ENCODE results near the gene NRTN.

NRTN gene

DNA sequence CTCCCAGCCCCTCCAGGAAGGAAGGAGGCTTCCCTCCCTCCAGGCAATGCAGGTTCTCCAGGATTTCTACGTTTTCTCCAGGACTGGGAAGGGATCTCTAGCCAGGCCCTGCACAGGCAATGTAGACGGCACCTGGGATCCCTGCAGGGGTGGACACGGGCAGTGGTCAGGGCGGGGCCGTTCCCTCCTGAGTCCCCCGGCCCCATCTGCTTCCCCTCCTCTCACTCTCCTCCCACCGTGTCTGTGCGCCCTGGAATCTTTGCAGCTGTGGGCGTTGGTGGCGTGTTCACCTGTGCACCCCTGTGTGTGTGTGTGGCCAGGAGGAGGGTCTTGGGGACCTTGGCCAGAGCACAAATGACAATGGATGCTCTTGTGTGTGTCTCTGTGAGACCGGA, 10.0 kb downstream of the NRTN start:
- Histone ChIP-seq H3K36me3 (no peaks in the 10 kb centered on the region), H3K4me3 (ENCODE audit: low read depth, low read length) (no peak overlapping the region), H3K9me3 (no peaks in the 10 kb centered on the region), H3K4me1 (no peaks in the 10 kb centered on the region), H3K27me3 (peaks cover 4% of the 10 kb centered on the region; the same call in 1 of the 2 replicates)
- DNase-seq = no peak
- TF ChIP-seq, protein P1, sequence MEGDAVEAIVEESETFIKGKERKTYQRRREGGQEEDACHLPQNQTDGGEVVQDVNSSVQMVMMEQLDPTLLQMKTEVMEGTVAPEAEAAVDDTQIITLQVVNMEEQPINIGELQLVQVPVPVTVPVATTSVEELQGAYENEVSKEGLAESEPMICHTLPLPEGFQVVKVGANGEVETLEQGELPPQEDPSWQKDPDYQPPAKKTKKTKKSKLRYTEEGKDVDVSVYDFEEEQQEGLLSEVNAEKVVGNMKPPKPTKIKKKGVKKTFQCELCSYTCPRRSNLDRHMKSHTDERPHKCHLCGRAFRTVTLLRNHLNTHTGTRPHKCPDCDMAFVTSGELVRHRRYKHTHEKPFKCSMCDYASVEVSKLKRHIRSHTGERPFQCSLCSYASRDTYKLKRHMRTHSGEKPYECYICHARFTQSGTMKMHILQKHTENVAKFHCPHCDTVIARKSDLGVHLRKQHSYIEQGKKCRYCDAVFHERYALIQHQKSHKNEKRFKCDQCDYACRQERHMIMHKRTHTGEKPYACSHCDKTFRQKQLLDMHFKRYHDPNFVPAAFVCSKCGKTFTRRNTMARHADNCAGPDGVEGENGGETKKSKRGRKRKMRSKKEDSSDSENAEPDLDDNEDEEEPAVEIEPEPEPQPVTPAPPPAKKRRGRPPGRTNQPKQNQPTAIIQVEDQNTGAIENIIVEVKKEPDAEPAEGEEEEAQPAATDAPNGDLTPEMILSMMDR (IDR thresholded peaks at IDR 0.05; ENCODE audit: low read depth, low read length) = no peak

DNA sequence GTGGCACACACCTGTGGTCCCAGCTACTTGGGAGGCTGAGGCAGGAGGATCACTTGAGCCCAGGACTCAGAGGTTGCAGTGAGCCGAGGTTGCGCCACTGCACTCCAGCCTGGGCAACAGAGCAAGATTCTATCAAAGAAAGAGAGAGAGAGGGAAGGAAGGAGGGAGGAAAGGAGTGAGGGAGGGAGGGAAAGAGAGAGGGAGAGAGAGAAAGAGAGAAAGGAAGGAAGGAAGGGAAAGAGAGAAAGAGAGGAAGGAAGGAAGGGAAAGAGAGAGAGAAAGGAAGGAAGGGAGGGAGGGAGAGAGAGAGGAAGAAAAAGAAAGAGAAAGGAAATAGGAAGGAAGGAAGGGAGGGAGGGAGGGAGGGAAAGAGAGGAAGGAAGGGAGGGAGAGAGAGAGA, 12.4 kb downstream of the NRTN start:
- H3K4me1 ChIP-seq = no peaks in the 10 kb centered on the region
- H3K27me3 ChIP-seq = peaks cover 4% of the 10 kb centered on the region; the same call in 1 of the 2 replicates
- H3K4me3 ChIP-seq (ENCODE audit: low read depth, low read length) = no peak overlapping the region
- TF ChIP-seq, protein P1 (IDR thresholded peaks at IDR 0.05; ENCODE audit: low read depth, low read length) = no peak
- no peaks in the 10 kb centered on the region for H3K36me3 ChIP-seq
- no peaks in the 10 kb centered on the region for H3K9me3 ChIP-seq
- no peak for DNase-seq

DNA sequence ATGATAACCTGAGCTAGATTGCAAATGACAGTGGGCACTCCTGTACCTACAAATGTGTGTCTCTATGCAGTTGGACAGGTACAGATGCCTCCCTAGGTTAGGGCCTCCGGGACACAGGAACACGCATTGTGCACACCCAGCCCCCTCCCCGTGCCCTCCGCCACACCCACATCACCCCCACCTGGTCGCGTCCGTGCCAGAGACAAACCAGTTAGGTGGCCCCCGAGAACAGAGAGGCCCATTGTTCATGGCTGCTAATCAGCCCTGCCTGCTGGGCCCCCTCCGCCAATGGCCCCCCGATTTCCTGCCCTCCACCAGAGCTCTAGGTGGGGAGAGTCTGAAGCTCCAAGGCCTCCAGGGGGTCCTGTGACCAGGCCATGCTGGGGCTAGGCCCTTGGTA, 13.7 kb downstream of the NRTN start:
- no peaks in the 10 kb centered on the region for H3K36me3 ChIP-seq
- peaks cover 4% of the 10 kb centered on the region; the same call in 1 of the 2 replicates for H3K27me3 ChIP-seq
- no peak for DNase-seq
- TF ChIP-seq, protein P1 (IDR thresholded peaks at IDR 0.05; ENCODE audit: low read depth, low read length) = no peak
- no peak overlapping the region for H3K4me3 ChIP-seq (ENCODE audit: low read depth, low read length)
- no peaks in the 10 kb centered on the region for H3K4me1 ChIP-seq
- H3K9me3 ChIP-seq = no peaks in the 10 kb centered on the region

DNA sequence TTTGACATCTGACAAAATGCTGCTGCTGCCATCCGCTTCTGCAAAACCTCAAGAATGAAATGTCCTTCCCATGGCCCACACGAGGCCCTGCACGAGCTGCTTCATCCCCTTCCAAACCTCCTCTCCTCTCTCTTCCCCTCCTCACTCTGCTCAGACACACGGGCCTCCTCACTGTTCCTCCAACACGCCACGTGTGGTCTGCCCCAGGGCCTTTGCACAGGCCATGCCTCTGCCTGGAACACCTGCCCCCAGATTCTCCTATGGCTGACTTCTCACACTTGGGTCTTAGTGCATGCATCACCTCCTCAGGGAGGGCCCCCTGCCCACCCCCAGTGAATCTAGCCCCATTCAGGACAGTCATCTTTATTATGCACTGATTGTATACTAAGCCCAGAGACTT, 15.9 kb downstream of the NRTN start:
- no peak for DNase-seq
- Histone ChIP-seq H3K9me3 (no peaks in the 10 kb centered on the region), H3K4me3 (ENCODE audit: low read depth, low read length) (no peak overlapping the region)

DNA sequence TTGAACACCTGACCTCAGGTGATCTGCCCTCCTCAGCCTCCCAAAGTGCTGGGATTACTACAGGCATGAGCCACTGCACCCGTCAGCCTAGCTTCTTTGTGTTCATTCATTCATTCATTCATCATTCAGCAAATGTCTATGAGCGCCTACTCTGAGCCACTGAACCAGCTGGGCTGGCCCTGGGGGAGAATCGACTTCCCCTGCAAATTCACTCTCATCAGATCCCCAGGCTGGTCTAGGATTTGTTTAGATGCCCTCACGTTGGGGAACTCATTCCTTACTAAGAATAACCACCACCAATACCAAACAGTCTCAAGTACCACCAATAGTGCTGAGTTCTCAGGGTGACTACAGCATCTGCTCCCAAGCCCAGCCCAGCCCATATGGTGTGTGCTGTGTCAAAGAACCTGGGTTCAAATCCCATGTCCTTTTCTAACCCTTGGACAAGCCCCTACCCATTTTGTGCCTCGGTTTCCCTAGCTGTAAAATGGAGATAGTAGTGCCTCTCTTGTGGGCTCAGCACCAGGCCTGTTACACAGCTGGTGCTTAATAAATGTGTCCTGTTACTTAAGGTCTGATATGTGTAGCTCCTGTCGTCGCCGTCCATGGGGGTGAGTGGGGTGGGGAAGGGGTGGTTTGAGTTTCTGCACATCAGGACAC, 16.8 kb downstream of the NRTN start:
- TF ChIP-seq, protein P1 (IDR thresholded peaks at IDR 0.05; ENCODE audit: low read depth, low read length) = no peak
- peaks cover 4% of the 10 kb centered on the region for H3K4me1 ChIP-seq
- no peak overlapping the region for H3K4me3 ChIP-seq (ENCODE audit: low read depth, low read length)
- H3K27me3 ChIP-seq = no peaks in the 10 kb centered on the region; the same call in 1 of the 2 replicates
- no peak for DNase-seq
- no peaks in the 10 kb centered on the region for H3K9me3 ChIP-seq
- no peaks in the 10 kb centered on the region for H3K36me3 ChIP-seq

More for the DNA sequence above, 15.9 kb downstream of the NRTN start:
- no peaks in the 10 kb centered on the region for H3K4me1 ChIP-seq
- TF ChIP-seq, protein P1 (IDR thresholded peaks at IDR 0.05; ENCODE audit: low read depth, low read length) = no peak
- no peaks in the 10 kb centered on the region for H3K36me3 ChIP-seq
- H3K27me3 ChIP-seq = no peaks in the 10 kb centered on the region; the same call in 1 of the 2 replicates

DNA sequence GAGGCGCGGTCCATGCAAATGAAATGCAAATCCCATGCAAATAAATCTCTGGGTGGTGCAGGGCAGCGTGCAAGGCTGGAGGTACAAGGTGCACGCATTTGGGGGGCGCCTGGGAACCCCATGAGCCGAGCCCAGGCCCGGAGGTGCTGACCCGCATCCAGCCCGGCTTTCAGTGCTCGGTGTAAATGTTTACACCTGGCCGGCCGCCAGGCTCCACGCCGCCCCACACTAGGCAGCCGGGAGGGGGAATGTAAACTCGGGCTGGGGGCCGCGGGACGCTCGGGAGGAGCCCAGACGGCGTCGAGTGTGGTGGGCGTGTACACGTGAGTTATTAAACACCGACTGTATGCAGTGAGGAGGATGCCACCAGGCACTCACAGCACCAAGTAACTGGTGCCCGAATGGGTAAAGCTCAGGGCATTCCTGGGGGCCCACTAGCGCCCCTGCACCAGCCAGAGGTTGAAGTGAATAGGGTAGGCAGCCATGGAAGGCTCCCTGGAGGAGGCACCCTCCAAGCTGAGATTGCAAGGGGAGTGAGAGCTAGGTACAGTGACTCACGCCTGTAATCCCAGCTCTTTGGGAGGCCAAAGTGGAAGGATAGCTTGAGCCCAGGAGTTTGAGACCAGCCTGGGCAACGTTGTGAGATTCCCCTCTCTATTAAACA, 17.4 kb downstream of the NRTN start:
- Histone ChIP-seq H3K36me3 (no peaks in the 10 kb centered on the region), H3K9me3 (no peaks in the 10 kb centered on the region), H3K4me1 (peaks cover 7% of the 10 kb centered on the region), H3K4me3 (ENCODE audit: low read depth, low read length) (no peak overlapping the region), H3K27me3 (no peaks in the 10 kb centered on the region; the same call in 1 of the 2 replicates)
- TF ChIP-seq, protein P1 (IDR thresholded peaks at IDR 0.05; ENCODE audit: low read depth, low read length) = no peak
- no peak for DNase-seq
